Glomerular endothelial cell (primary cell): Measurements from ENCODE around the gene PELO. TPM values are rescaled to one million over a fixed set of nuclear protein-coding genes. Genes with fewer than 3 reads are reported as not detected.

Source experiments
- DNase-seq: peaks from one replicate; pipeline ENCODE4 v3.0.0-alpha.2; 2011; ENCODE audit warnings: low read depth, low spot score; ENCODE audit errors: extremely low read depth
- total RNA-seq: library from RNA; depleted of rRNA; stranded (reverse); fragments of >200 nt; gene quantifications from 2 replicates; pipeline ENCODE4 v1.2.3, GENCODE V29; 2015

The PELO gene
- total RNA-seq, 1 donor from 2014 or later: 31.1 TPM

- DNase-seq: no peak
These were observed 38.1 kb downstream of the PELO start for GRCh38 chr5:52825826-52826225.

GRCh38 chr5:52827815-52828214 lies 40.1 kb downstream of the PELO start:
- no peak for DNase-seq

GRCh38 chr5:52829664-52830063 lies 41.9 kb downstream of the PELO start:
- DNase-seq: no peak

- no peak for DNase-seq
These were observed 42.9 kb downstream of the PELO start for GRCh38 chr5:52830650-52831049.

GRCh38 chr5:52831786-52832511 lies 44.2 kb downstream of the PELO start:
- no peak for DNase-seq

GRCh38 chr5:52834320-52834719 lies 46.6 kb downstream of the PELO start:
- no peak for DNase-seq

- DNase-seq: no peak
These were observed 49.4 kb downstream of the PELO start for GRCh38 chr5:52837068-52837467.

Other genes starting within 250 kb of the PELO start
- gene ITGA1, start within 50 bp of the PELO start, total RNA-seq: 51.2 and 61.0 TPM in 2 replicates
- gene ITGA2, start 201.4 kb downstream of the PELO start, total RNA-seq: 50.5 and 69.4 TPM in 2 replicates